NCI-H146 treated with DMSO at 0.1 percent for 48 hours (cell line): ENCODE data around the gene RPL37.
A peak's percentile ranks its signal among the peaks of the same experiment; 100 is the strongest.
"Not testable (repeated sequence)": the region's sequence is repeated elsewhere in the genome, so short reads cannot be mapped to it uniquely, and the experiment has no call there.

ENCODE experiments used
- DNase-seq: peaks from one replicate; lab custom pipeline; 2025; ENCODE audit not compliant: unreplicated experiment; lab: John Stamatoyannopoulos, UW

RPL37 gene

DNA sequence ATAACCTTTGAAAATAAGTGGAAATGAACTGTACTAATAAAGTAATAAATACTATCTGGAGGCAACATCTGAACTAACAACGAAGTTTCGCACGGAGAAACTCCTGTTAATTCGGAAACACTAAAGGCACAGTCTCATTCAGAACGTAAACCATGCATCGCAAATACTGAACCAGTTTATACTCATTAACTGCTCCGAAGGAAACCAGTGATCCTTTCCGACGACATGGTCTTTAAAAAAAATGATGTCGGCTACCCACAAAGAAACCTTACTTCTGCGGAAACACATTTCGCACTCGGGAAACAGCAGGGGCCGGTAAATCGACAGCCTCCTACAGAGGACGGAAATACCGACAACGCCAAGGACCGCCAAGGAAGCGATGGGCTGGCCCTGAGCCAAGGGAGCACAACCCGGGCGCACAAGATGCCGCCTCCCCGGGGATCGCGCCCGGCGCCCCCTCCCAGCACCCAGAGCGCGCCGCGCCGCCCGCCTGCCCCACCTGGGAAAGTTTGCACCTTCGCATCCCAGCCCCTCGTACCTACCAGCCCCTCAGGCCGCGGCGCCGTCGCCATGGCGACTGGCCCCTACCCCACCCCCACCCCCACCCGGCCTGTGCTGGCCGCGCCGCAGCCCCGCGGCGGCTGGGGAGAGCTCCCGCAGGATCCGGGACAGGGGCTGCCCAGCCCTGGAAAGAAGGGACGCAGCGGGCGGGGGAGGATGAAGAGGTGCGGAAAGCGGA is 37.6 kb downstream of the RPL37 start:
- DNase-seq, result peak; percentile 55

GRCh38 chr5:40796487-40796889 is 38.5 kb downstream of the RPL37 start:
- DNase-seq, result no peak

- DNase-seq, result not testable (repeated sequence)
These were observed 40.1 kb downstream of the RPL37 start for GRCh38 chr5:40794877-40795276.

DNA sequence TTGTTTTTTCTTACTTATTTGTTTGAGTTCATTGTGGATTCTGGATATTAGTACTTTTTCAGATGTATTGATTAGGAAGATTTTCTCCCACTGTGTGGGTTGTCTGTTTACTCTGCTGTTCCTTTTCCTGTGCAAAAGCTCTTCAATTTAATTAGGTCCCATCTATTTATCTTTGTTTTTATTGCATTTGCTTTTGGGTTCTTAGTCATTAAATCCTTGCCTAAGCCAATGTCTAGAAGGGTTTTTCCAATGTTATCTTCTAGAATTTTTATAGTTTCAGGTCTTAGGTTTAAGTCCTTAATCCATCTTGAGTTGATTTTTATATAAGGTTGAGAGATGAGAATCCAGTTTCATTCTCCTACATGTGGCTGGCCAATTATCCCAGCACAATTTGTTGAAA is 40.7 kb downstream of the RPL37 start:
- DNase-seq, result not testable (repeated sequence)

DNA sequence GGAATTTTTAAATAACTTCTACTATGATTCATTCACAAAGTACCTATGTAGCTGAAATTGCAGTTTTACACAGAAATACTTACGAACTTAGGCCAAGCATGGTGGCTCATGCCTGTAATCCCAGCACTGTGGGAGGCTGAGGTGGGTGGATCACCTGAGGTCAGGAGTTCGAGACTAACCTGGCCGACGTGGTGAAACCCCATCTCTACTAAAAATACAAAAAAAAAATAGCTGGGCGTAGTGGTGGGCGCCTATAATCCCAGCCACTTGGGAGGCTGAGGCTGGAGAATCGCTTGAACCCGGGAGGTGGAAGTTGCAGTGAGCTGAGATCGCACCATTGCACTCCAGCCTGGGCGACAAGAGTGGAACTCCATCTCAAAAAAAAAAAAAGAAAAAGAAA is 42.3 kb downstream of the RPL37 start:
- not testable (repeated sequence) for DNase-seq

- DNase-seq, result no peak
These were observed 43.3 kb downstream of the RPL37 start for GRCh38 chr5:40791715-40792139.

DNA sequence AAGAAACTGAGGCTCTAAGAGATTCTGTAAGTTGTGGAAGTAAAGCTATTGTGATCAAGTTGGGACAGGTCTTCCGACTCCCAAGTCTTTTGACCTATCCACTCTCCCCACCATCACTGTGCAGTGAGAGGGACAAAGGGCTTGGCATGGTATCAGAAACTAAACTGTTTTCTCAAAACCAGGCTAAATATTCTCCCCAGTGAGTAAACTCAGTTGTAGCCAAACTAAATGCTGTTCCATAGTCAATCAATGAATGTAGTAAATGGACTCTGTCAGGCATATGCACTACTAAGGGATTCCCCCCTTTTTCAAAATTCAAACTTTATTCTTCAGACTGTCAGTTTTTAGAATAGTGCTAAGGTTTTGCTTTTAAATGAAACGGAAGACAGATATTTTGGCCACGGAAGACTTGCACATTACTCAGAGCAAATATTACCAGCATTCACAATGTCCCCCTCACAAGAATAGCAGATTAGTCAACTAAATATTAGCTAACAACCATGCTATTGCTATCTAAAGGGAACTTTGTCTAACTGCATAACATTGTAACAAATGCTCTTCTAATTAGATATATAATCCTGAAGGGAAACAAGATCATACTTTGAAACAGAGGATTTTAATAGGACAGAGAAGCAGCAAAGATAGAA is 44.0 kb downstream of the RPL37 start:
- DNase-seq, result no peak

DNA sequence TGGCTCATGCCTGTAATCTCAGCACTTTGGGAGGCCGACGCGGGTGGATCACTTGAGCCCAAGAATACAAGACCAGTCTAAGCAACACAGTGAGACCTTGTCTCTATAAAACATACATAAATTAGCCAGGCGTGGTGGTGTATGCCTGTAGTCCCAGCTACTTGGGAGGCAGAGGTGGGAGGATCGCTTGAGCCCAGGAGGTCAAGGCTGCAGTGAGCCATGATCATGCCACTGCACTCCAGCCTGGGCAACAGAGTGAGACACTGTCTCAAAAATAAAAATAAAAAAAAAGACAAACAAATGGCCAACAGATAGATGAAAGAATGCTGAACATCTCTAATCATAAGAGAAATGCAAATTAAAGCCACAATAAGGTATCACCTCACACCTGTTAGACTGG is 46.1 kb downstream of the RPL37 start:
- DNase-seq, result not testable (repeated sequence)

- DNase-seq, result no peak
These were observed 47.0 kb downstream of the RPL37 start for GRCh38 chr5:40787986-40788385.

- DNase-seq, result not testable (repeated sequence)
These were observed 48.4 kb downstream of the RPL37 start for GRCh38 chr5:40786664-40787063.

GRCh38 chr5:40784916-40785315 is 50.1 kb downstream of the RPL37 start:
- no peak for DNase-seq

DNA sequence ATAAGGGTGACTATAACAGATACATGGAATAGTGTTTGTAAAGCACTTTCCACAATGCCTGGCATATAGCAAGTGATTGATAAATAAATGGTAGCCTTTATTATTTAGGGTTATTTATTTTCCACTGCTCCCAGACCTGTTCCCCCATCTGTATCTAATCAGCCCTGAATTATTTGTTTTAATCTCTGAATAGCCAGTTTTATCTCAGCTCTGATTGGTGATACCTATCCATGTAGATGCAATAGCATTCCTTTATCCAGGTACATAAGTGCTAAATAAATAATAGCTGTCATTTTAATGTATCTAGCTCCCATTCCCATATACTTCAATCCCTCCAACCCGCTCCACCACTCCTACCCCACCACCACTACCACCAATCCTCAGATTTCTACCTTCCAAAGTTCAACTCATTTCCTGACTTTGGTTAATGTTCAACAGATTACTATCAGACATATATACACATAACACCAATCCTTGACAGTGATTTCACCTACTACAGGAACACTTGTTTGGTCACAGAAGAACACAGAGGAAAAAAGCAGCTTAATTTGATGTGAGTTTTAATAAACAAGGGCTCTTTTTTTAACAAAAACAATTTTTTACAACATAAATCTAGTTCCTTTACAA is 50.9 kb downstream of the RPL37 start:
- DNase-seq, result no peak

DNA sequence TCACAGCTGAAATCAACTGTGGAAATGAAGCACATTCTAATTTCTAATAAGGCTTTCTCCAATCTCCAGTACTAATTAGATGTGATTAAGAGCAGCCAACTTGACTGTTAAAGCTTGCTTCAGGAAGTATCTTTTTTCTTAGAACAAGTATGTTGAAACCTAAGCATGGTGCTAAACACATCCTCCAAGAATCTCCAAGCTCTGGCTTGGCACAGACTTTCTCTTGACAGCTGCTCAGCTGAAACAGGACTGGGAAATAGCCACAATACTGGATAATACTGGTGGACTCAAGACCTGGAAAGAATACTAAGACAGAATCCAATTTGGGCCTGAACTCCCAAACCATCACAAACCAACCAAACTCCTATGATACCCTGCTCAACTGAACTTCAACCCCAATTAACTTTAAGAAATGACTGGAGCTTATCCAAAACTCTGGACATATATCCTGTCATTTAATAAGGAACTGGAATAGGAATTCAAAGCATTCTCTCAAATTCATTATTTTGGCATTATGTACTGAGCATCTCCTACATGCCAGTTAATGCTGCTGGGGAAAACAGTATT is 53.1 kb downstream of the RPL37 start:
- DNase-seq, result no peak

GRCh38 chr5:40780858-40781257 is 54.2 kb downstream of the RPL37 start:
- DNase-seq, result no peak

DNA sequence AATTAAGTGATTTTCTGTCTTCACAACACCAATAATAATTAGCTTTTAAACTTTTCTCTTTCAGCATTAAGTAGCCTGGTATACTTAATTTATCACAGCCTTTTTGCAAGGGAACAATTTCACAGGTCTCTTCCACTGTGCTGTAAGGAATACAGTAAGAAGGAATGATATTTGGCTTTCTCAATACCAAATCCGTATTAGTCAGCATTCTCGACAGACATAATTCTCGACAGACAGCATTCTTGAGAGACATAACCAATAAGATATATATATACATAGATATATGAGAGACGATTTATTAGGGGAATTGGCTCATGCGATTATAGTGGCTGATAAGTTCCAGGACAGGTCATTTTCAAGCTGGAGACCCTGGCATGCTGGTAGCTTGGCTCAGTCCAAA is 54.8 kb downstream of the RPL37 start:
- no peak for DNase-seq

DNA sequence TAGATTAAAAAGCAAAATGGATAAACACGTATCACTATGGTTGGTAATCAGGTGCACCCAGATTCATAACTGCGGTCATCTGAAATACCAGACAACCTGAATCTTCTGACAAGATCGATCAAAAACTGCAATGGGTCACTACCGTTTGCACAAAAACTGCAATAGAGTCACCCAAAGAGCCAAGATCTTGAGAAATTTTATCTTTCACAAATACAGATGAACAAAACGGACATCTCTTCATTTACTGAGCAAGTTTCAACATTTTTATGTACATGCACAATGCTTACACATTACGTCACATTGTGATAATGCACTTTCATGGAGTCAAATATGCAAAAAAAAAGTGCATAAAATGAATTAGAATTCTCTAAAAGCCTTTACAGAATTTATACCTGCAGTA is 55.5 kb downstream of the RPL37 start:
- DNase-seq, result no peak

GRCh38 chr5:40778133-40778532 is 56.9 kb downstream of the RPL37 start:
- DNase-seq, result no peak

DNA sequence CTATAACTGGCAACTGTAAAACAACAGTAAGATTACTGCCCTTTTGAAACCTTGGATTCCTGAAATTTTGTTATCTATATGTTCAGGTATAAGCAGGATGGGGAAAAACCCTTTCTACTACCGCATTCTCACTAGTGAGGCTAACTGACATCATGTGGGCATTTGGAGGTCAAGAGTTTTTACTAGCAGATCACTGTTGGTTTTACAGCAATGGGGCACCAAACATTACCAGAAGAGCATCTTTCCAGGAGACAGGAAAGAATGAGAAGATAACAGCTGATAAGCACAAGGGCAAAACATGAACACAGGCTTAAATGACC is 58.4 kb downstream of the RPL37 start:
- no peak for DNase-seq

DNA sequence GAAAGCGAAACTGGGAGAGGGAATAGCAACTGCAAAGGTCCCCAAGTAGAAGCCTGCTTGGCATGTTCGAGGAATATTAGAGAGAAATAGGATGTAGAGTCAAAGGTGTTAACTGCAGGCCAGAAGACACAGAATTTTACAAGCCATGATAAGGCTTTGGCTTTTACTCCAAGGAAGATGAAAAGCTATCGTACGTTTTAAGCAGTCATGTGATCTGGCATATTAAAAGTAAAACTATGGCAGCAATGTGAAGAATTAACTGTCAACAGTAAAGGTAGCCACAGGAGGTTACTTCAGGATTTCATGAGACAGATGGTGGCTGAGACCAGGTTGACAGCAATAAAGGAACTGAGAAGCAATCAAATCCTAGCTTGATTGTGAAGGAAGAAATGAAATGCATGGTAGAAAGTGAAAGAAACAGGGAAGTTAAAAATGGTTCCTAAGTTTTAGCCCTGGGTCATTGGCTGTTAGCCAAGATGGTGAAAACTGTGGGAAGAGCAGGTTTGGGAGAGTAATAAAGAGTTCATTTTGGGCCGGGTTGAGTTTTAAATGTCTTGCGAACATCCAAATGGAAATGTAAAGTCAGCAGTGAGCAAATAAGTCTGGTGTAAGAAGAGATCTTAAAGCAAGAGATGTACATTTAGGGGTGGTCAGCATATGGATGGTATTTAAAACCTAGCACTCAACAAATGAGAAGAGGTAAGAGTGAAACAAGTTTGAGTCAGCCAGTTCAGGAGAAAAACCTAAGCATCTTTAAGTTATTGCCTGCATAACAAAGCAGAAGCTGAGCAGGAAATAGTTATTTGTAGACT is 59.0 kb downstream of the RPL37 start:
- DNase-seq, result no peak
